Measurements from ENCODE around the gene SND1.

GRCh38 chr7:128122576-128123290, 470.7 kb downstream of the SND1 start:
- TF ChIP-seq CTCF (IDR thresholded peaks at IDR 0.05): no peak
- no peak for TF ChIP-seq POLR2A (IDR thresholded peaks at IDR 0.05)
